ENCODE data around the gene EDEM3. TPM values are rescaled to one million over a fixed set of nuclear protein-coding genes. Genes with fewer than 3 reads are reported as not detected.

The EDEM3 gene
- total RNA-seq, 1 donor from 2014 or later, result 24.1 TPM

GRCh38 chr1:184755226-184756065 is 788 bp upstream of the EDEM3 start:
- H3K27ac ChIP-seq, result peak overlapping the region; percentile 82
- H3K36me3 ChIP-seq, result no peaks in the 10 kb centered on the region
- no peak for DNase-seq (ENCODE audit: extremely low spot score in 2 of 2)
- H3K9me3 ChIP-seq, result no peaks in the 10 kb centered on the region
- intact Hi-C loops (cut with DNase I), result no loop called here
- H3K4me3 ChIP-seq, result peak overlapping the region; percentile 50 to 99
- H3K27me3 ChIP-seq, result no peaks in the 10 kb centered on the region
- peaks cover 29% of the 10 kb centered on the region for H3K4me1 ChIP-seq
- TF ChIP-seq POLR2AphosphoS5 (IDR thresholded peaks at IDR 0.05; ENCODE audit: insufficient read depth in 1 of 2, low read depth in 1 of 2) (no peak), POLR2A (IDR thresholded peaks at IDR 0.05) (peak in 1 of 2 donors; percentile 3), CTCF (IDR thresholded peaks at IDR 0.05) (no peak)

- no peak for DNase-seq (ENCODE audit: extremely low spot score in 2 of 2)
- no peak for TF ChIP-seq POLR2AphosphoS5 (IDR thresholded peaks at IDR 0.05; ENCODE audit: insufficient read depth in 1 of 2, low read depth in 1 of 2)
- no peak for TF ChIP-seq POLR2A (IDR thresholded peaks at IDR 0.05)
- no peak for TF ChIP-seq CTCF (IDR thresholded peaks at IDR 0.05)
- H3K9me3 ChIP-seq, result no peaks in the 10 kb centered on the region
- intact Hi-C loops (cut with DNase I), result no loop called here
- H3K4me3 ChIP-seq, result peak overlapping the region; percentile 74 to 99
- H3K36me3 ChIP-seq, result no peaks in the 10 kb centered on the region
- no peaks in the 10 kb centered on the region for H3K27me3 ChIP-seq
- H3K27ac ChIP-seq, result peak overlapping the region; percentile 95
- H3K4me1 ChIP-seq, result peaks cover 34% of the 10 kb centered on the region
These were observed 816 bp downstream of the EDEM3 start for GRCh38 chr1:184753608-184754475.

- Histone ChIP-seq H3K9me3 (no peaks in the 10 kb centered on the region), H3K4me3 (peak overlapping the region in 1 of 2 donors; percentile 99), H3K27ac (no peak overlapping the region), H3K27me3 (no peaks in the 10 kb centered on the region), H3K4me1 (peaks cover 35% of the 10 kb centered on the region), H3K36me3 (no peaks in the 10 kb centered on the region)
- no peak for DNase-seq (ENCODE audit: extremely low spot score in 2 of 2)
- TF ChIP-seq POLR2A (IDR thresholded peaks at IDR 0.05) (no peak), CTCF (IDR thresholded peaks at IDR 0.05) (no peak), POLR2AphosphoS5 (IDR thresholded peaks at IDR 0.05; ENCODE audit: insufficient read depth in 1 of 2, low read depth in 1 of 2) (no peak)
- intact Hi-C loops (cut with DNase I), result no loop called here
These were observed 1.5 kb downstream of the EDEM3 start for GRCh38 chr1:184753117-184753516.

- no peak for DNase-seq (ENCODE audit: extremely low spot score in 2 of 2)
- Histone ChIP-seq H3K36me3 (no peaks in the 10 kb centered on the region), H3K4me1 (peaks cover 35% of the 10 kb centered on the region), H3K27me3 (no peaks in the 10 kb centered on the region), H3K4me3 (no peak overlapping the region), H3K27ac (no peak overlapping the region), H3K9me3 (no peaks in the 10 kb centered on the region)
- intact Hi-C loops (cut with DNase I), result no loop called here
- TF ChIP-seq POLR2A (IDR thresholded peaks at IDR 0.05) (no peak), CTCF (IDR thresholded peaks at IDR 0.05) (no peak), POLR2AphosphoS5 (IDR thresholded peaks at IDR 0.05; ENCODE audit: insufficient read depth in 1 of 2, low read depth in 1 of 2) (no peak)
These were observed 2.0 kb downstream of the EDEM3 start for GRCh38 chr1:184752656-184753055.

All from vagina (tissue), 2 donors.